HG03175 (cell line): Measurements from ENCODE around the gene TMEM129.
A peak's percentile ranks its signal among the peaks of the same experiment; 100 is the strongest.

ENCODE experiments used
- ATAC-seq: cut with Tn5 transposase; IDR thresholded peaks from one replicate; pipeline ENCODE4 v1.9.1; 2021; ENCODE audit warnings: mild to moderate bottlenecking, moderate library complexity; ENCODE audit not compliant: unreplicated experiment

Gene TMEM129

GRCh38 chr4:1721003-1721665, at the start of gene TMEM129, which contains the start of gene TACC3:
TMEM129 (minus strand) TSS chr4:1721323; CDS start chr4:1720837, 486 bp downstream.
TACC3 (plus strand) TSS chr4:1721521; CDS start chr4:1723422, 1,901 bp downstream.
- ATAC-seq = peak; percentile 82

GRCh38 chr4:1770791-1771231, 49.7 kb upstream of the TMEM129 start:
- no peak for ATAC-seq

GRCh38 chr4:1770245-1770644, 49.1 kb upstream of the TMEM129 start:
- no peak for ATAC-seq

GRCh38 chr4:1769692-1770091, 48.6 kb upstream of the TMEM129 start:
- no peak for ATAC-seq

- no peak for ATAC-seq
Measured at GRCh38 chr4:1768367-1769034, 47.4 kb upstream of the TMEM129 start.

GRCh38 chr4:1767770-1768366, 46.7 kb upstream of the TMEM129 start:
- no peak for ATAC-seq

GRCh38 chr4:1767061-1767769, 46.1 kb upstream of the TMEM129 start:
- ATAC-seq = no peak

- no peak for ATAC-seq
Measured at GRCh38 chr4:1766106-1767060, 45.3 kb upstream of the TMEM129 start.

GRCh38 chr4:1765409-1766072, 44.4 kb upstream of the TMEM129 start:
- no peak for ATAC-seq

- no peak for ATAC-seq
Measured at GRCh38 chr4:1764670-1765069, 43.5 kb upstream of the TMEM129 start.

GRCh38 chr4:1763550-1764080, 42.5 kb upstream of the TMEM129 start:
- no peak for ATAC-seq

GRCh38 chr4:1763070-1763549, 42.0 kb upstream of the TMEM129 start:
- no peak for ATAC-seq

GRCh38 chr4:1762264-1763010, 41.3 kb upstream of the TMEM129 start:
- ATAC-seq = no peak

GRCh38 chr4:1761130-1761689, 40.1 kb upstream of the TMEM129 start:
- ATAC-seq = no peak

GRCh38 chr4:1760521-1761071, 39.5 kb upstream of the TMEM129 start:
- ATAC-seq = no peak

GRCh38 chr4:1759818-1760223, 38.7 kb upstream of the TMEM129 start:
- no peak for ATAC-seq

GRCh38 chr4:1759170-1759817, 38.2 kb upstream of the TMEM129 start:
- ATAC-seq = no peak
